AG09309 (cell line): Measurements from ENCODE around the gene NCAPH2.

ENCODE experiments used
- DNase-seq: peaks from one replicate; pipeline ENCODE4 v3.0.0-alpha.2; 2010; ENCODE audit warnings: low read depth
- H3K4me3 ChIP-seq: 2 replicates; pipeline ENCODE4 v1.5.1; 2011; ENCODE audit warnings: mild to moderate bottlenecking, low read depth, low read length, moderate library complexity; ENCODE audit not compliant: control insufficient read depth
- TF ChIP-seq, protein P1 (sequence below): IDR thresholded peaks from 2 replicates; pipeline ENCODE4 v1.5.1; 2011; ENCODE audit warnings: mild to moderate bottlenecking, low read depth, low read length, inconsistent platforms; ENCODE audit not compliant: insufficient read depth, control insufficient read depth; ENCODE audit errors: missing control alignments

NCAPH2 gene

DNA sequence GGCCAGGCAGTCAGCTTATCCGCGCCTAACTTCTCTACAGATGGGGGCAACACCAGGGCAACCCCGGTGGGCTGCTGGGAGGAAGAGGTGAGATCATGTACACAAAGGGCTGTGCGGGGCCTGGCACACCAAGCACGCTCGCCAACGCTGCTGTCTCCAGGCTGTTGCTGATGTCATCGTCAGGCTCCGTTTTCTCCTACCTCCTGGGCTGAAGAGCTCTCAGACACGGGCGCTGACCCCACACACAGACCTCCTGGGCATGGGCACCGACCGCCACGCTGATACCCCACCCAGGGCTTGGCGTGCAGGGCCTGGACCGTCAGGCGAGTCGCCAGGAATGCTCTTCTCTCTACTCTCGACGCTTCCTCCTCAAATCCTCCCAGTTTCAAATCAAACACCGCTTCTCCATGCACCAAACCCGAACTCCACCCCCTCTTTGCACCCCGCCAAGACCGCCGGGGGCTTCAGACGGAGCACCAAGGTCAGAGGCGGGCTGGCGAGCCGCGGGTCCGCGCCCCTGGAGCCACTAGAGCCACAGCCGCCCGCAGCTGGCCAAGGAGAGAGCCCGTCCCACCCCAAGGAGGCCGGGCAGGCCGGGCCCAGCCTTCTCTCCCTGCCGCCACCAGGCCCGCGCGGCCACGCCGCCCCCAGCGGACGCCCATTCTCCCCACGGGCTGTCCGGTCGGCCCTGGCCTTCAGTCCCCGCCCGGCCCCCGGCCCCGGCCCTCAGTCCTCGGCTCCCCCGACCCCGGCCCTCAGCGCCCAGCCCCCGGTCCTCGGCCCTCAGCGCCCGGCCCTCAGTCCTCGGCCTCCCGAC, 34.0 kb upstream of the NCAPH2 start:
- DNase-seq, result no peak

DNA sequence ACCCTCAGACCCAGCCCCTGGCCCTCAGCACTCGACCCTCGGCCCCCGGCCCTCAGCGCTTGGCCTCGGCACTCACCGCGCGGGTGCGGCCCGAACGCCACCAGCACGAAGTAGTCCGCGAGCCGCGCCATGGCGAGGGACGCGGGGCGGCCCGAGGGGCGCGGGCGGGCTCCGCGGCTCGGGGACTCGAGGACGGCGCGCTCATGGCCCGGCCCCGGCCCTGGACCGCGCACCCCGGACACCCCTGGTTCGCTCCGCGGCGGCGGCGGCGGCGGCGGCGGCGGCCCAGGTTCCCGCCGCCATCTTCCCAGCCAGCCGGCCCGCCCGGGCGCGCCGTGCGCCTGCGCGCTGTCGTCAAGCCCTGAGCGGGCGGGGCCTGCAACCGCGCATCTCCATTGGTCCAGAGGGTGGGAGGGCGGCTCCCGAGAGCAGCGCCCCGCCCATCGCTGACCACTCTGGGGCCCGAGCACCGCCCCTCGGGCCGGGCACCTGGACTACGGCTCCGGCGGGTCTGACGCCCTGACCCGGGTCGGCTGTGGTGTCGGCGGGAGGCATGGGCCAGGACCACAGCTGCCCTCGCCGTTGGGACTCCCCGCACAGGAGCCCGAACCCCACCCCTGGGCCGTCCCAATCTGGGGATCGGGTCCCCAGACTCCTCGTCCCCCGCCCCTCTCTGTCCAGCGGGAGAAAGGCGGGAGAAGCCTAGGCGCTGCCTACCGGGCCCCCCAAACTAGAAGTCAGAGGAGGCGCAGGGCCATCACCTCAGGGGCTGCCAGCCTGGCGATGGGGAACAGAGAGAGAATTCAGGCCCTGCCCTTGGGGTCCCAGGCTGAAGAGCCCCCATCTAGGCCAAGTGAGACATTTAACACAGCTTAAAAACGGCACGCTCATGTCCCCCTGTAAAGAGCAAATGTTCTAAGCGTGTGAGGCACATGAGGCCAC, 33.0 kb upstream of the NCAPH2 start, which contains the start of gene SBF1:
Gene SBF1 (minus strand): TSS at position 326 of the 942 bp plus-strand sequence. CDS start 195 bp downstream, at position 131.
- peak within 1 kb of the TSS; percentile 78 for H3K4me3 ChIP-seq
- peak; percentile 28 for DNase-seq
- TF ChIP-seq, protein P1, sequence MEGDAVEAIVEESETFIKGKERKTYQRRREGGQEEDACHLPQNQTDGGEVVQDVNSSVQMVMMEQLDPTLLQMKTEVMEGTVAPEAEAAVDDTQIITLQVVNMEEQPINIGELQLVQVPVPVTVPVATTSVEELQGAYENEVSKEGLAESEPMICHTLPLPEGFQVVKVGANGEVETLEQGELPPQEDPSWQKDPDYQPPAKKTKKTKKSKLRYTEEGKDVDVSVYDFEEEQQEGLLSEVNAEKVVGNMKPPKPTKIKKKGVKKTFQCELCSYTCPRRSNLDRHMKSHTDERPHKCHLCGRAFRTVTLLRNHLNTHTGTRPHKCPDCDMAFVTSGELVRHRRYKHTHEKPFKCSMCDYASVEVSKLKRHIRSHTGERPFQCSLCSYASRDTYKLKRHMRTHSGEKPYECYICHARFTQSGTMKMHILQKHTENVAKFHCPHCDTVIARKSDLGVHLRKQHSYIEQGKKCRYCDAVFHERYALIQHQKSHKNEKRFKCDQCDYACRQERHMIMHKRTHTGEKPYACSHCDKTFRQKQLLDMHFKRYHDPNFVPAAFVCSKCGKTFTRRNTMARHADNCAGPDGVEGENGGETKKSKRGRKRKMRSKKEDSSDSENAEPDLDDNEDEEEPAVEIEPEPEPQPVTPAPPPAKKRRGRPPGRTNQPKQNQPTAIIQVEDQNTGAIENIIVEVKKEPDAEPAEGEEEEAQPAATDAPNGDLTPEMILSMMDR, result no peak

More for the DNA sequence above, 34.0 kb upstream of the NCAPH2 start:
- TF ChIP-seq, protein P1, result no peak
- peak overlapping the region; percentile 78 for H3K4me3 ChIP-seq

DNA sequence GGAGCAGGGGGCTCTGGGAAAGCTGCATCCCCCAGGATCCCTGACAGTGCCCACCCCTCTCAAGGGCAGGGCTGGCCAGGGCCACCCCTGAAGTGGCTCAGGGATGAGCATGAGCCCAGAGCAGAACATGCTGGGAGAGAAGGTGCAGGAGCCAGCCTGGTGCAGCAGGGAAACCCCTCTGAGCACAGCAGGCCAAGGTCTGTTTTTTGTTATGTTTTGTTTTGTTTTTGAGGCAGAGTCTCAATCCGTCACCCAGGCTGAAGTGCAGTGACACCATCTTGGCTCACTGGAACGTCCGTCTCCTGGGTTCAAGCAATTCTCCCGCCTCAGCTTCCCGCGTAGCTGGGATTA, 32.4 kb upstream of the NCAPH2 start:
- peak overlapping the region; percentile 70; the same call in 1 of the 2 replicates for H3K4me3 ChIP-seq
- TF ChIP-seq, protein P1, result no peak

DNA sequence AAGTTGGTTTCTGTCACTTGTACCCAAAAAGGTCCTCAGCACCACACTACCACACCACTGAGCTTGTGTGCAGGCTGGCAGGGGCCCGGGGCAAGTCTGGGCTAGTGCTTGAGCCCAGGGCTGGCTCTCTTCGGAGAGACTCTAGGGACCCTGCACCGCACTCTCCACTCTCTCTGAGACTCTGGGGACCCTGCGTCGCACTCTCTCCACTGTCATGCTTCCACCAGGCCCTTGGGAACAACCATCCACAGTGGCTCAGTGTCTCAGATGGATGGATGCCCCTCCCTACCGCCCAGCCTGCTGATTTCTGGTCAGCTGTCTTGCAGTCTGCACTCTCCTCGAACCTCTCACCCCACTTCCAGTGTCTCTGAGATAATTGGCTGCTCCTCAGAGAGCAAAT, 31.2 kb upstream of the NCAPH2 start:
- no peak for DNase-seq
- TF ChIP-seq, protein P1, result no peak
- no peak overlapping the region for H3K4me3 ChIP-seq

More for the DNA sequence above, 32.4 kb upstream of the NCAPH2 start:
- DNase-seq, result no peak

DNA sequence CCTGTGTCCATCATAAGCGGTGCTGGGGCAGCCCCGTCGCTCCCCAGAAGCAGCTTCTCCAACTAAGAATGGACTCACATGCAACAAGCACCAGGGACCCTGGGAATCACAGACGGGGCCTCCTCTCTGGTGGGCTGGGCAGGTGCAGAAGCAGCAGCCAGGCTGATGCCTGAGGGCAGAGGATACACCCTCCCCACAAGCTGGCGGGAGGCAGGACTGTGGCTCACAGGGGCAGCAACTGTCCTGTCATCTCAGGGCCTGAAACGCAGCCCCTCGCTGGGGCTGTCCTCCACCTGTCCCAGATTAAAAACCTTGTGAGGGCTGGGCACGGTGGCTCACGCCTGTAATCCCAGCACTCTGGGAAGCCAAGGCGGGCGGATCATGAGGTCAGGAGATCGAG, 30.1 kb upstream of the NCAPH2 start:
- TF ChIP-seq, protein P1, result no peak
- DNase-seq, result no peak
- H3K4me3 ChIP-seq, result no peak overlapping the region

DNA sequence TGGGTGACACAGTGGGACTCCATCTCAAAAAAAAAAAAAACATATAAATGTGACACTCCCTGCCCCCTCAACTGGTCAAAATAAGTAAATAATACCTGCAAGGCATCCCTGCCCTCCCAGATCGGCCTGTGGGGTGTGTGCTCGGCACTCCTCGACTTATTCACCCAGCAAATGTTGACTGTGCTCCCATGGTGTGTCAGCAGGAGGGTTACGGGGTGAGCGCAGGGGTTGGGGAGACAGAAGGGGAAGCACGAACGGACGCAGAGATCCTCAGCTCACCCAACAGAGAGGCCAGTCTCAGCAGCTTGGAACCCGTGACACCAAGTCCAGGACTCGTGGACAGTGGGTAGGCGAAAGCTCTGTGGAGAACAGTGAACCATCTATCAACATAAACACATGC, 28.3 kb upstream of the NCAPH2 start:
- TF ChIP-seq, protein P1, result no peak
- no peak for DNase-seq
- H3K4me3 ChIP-seq, result no peak overlapping the region
